Inflammatory macrophage treated with lipopolysaccharide for 1 hour (primary cell): ENCODE results near the gene THAP4.
A peak's percentile ranks its signal among the peaks of the same experiment; 100 is the strongest.

ENCODE experiments used
- DNase-seq, 2 donors: peaks; one replicate each; pipeline ENCODE4 v3.0.0-alpha.2; 2020 to 2022

THAP4 gene, protein sequence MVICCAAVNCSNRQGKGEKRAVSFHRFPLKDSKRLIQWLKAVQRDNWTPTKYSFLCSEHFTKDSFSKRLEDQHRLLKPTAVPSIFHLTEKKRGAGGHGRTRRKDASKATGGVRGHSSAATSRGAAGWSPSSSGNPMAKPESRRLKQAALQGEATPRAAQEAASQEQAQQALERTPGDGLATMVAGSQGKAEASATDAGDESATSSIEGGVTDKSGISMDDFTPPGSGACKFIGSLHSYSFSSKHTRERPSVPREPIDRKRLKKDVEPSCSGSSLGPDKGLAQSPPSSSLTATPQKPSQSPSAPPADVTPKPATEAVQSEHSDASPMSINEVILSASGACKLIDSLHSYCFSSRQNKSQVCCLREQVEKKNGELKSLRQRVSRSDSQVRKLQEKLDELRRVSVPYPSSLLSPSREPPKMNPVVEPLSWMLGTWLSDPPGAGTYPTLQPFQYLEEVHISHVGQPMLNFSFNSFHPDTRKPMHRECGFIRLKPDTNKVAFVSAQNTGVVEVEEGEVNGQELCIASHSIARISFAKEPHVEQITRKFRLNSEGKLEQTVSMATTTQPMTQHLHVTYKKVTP

DNA sequence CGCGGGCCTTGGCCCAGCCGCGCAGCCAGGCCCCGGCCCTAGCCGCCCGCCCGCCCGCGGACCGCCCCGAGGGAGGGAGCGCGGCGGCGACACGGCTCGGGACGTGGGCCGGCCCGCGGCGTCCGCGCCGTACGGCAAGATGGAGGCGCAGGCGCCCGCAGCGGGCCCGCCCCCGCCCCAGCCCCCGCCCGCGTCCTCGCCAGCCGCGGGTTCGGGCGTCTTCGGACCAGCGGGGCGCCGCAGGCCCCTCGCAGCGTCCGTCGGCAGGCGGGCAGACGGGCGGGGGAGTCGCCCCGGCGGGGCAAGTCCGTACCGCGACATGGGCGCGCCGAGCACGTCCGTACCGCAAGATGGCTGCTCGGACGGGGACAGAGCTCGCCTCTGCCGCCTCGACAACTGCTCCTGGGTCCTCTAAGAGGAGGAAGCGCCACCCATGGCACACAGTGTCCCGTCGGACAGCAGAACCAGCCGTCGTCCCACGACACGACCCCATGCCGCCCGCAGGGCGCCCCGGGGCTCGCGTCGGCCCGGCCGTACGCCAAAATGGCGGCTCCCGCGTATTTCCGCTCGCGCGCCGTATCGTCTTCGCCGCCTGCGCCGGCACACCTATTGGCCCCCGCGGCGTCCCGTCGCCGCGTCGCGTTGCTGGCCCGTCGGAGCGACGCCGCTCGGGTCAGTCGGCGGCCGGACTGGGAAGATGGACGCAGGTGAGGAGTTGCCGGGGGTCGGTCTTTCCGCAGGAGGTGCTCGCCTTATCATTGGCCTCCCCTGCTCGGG lies at the start of gene THAP4, which contains the start of gene ATG4B:
TSS of gene THAP4 (minus strand) at position 141 of the 777 bp plus-strand sequence. CDS start 141 bp downstream, outside the sequence.
TSS of gene ATG4B (plus strand) at position 676 of the 777 bp plus-strand sequence. CDS start at position 698, 22 bp downstream.
- peak; percentile 80 for DNase-seq

DNA sequence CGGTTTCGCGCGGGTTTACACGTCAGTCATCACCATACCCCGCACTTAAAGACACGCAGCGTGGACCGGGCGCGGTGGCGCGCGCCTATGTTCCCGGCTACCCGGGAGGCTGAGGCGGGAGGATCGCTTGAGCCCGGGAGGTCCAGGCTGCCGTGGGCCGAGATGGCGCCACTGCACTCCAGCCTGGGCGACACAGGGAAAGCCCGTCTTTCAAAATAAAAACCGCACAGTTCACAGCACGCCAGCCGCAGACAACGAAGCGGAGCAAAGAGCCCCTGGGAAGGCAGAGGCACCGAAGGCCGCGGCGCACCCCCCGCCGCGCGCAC lies 49.3 kb upstream of the THAP4 start:
- DNase-seq = no peak

DNA sequence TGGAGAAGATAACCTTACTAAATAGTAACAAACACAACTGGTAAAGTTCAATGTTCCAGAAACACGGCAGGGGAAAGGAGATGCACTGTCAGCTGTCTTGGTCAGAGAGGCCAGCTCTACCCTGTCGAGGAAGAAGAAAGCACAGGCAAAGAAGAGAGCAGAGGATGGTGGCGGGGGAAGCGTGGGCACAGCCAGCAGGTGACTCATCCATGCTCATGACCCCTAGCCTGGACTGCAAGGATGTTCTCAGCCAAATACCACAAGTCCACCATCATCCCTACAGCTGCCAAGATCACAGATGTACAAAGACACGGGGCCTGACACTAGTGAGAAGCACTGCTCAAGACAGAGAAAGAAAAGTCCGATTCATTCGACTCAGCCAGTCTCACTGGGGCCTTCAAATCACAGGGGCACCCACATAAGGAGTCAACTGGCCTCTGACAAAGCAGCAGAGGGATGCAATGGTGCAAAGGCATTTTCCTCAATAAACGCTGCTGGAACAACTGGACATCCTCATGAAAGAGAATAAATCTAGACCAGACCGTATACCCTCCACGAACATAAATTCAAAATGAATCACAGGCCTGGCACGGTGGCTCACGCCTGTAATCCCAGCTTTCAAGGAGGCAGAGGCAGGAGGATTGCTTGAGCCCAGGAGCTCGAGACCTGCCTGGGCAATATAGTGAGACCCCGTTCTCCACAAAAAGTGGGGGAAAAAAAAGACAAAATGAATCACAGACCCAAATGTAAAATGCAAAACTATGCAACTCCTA lies 44.1 kb upstream of the THAP4 start:
- peak in 1 of 2 donors; percentile 49 for DNase-seq

DNA sequence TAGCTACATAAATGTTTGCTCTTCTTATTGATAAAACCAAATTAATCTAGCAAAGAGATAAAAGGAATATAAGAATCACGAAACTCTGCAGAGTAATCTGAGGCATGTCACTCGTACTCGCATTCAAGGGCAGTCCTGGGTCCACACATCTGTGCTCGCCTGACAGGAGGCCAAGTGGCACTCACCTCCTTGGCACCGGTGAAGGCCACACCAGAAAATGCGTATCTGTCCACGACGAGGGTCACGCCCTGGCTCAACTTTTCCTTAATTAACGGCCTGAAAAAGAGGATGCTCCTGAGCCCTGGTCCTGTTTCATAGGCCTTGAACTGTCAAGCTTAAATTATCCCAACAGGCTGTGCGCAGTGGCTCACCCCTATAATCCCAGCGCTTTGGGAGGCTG lies 43.1 kb upstream of the THAP4 start:
- DNase-seq = no peak

DNA sequence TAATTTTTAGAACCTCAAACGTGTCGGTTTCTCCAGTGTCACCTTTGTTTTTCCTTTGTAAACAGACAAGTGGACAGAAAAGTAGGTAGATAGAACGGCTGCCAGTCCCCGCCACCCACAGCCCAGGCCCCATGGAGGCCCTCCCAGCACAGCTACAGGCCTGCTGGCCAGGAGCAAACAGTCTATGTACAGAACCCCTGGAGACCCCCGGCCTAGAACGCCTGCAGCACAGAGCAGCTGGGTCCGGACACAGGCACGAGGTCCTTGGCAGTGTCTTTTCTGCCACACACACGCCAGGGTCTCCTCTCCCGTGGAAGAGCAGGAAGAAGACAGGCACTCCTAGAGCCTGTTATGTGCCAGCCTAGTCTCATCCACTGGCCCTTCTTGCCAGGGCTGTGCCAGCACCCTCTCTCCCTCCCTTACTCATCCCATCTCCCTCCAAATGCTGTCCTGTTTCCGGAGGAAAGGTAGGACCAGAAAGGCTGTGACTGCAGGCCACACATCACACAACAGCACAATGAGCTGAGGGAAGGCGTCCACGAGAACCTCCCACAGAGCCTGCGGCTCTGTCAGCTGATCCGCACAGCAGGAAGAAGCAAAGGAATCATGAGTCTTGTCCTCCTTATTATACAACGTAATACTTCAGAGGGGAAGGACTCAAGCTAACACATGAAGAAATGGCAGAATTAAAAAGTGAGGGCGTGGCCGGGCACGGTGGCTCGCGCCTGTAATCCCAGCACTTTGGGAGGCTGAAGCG lies 42.0 kb upstream of the THAP4 start:
- no peak for DNase-seq

DNA sequence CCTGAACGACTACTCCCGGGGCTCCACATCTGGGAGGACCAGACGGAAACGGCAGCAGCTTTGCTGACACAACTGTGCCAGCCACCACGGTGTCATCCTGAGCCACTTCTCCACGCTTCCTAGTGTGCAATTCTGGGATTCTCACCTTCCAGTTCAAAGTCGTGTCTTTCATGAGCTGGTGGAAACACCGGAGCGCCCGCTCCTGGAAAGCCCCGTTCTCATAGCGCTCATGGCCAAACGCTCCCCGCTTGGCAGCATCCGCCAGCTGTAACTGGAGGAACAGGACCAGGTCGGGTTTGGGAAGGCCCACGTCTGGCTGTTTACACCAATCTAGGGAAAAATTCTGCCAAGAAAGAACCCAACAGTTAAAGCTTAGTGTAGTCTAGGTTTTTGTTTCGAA lies 41.3 kb upstream of the THAP4 start:
- no peak for DNase-seq

DNA sequence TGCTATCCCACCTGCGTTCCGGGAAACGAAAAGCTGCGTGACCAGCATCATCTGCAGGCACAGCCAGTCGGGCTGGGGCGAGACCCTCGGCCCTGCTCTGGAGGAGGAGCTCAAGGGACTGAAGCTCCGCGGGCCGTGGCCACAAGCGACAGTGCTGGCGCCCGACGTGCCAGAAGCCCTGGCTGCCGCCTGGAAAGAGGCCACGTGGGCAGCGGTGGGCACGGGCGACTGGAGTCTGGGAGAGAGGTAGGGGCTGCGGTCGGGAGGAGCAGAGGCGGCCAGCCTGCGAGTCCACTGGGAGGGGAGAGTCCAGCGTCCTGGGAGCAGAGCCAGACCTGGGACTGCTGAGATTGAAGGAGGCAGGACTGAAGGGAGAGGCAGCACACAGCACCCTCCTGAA lies 40.4 kb upstream of the THAP4 start:
- DNase-seq = no peak

DNA sequence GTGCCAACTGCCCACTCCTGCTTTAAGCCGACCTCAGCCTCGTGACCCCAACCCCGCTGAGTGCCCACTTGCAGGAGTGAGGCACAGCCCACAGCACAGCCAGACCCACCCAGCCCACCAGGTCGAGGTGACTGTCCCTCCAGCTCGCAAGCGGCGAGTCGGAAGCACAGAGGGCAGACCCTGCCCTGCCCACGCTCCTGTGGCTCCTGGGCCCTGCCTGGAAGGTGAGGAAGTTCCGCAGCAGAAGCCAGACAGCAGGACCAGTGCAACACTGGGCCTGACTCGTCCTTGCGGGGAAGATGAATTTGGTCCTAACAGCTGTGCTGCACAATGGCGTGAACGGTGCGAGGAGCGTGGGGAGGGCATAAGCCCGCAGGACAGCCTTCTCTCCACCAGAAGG lies 39.7 kb upstream of the THAP4 start:
- DNase-seq = no peak

- no peak for DNase-seq
Measured at GRCh38 chr2:241675885-241676284, 38.9 kb upstream of the THAP4 start.

- DNase-seq = no peak
Measured at GRCh38 chr2:241673797-241674725, 37.1 kb upstream of the THAP4 start.

DNA sequence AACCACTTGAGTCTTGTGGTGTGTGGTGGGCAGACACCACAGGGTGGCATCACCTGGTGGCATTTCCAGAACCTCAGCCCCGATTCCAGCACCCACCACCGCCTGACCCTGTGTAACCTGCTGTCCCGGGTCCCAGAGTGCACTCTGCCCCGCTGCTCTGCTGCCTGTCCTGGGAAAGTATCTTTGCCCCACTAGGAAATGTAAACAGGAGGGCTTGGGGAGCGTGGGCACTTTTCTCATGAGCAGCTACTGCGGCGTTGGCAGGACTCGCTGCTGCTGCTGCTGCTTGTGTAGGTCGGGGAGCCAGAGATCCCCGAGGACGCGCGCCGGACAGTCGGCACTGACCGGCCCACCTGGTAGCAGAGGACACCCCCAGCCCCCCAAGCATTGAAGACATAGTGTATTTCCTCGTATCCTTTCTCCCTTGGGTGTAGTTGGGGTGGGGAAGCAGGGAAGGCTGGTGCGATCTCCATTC lies 36.3 kb upstream of the THAP4 start:
- DNase-seq = no peak

DNA sequence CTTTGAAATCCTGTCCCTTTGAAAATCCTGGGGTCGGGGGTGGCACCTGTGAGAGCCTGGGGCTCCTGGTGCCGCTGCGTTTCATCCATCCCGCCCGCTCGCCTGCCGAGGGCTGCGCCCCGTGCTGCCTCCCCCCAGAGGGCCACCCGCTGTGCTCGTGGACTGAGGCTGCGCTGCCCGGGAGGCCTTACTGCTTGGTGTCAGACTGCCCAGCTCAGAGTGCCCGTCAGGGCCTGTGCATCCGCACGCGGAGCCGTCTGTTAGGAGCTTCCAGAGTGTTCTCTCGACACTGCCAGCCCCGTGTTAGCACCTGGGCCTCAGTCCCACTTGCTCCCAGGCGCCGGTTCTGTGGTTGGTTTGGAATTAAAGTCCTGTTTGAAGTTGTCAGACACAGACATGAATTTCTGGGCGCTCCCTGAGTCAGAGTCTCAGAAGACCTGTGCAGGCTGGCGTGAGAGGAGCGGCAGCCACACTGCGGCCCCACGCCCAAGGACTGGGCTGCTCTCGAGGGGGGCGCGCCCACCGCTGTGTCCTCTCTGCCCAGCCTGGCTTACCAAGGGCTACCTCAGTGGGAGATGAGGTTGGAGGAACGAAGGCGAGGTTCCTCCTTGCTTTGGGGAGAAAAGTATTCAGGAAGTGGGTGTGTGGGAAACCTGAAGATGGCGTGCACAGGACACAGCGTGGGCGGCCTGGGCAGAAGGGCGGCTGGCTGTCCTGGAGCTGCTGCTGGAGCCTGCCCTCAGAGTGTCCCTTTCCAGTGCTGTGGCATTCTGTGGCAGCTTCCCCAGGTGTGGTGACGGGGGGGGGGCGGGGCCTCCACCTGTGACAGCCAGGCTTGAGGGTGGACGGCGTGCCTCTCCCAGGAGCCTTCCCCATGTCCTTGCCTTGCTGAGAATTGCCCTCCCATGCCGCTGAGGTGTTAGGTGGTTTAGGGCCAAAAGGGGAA lies 35.6 kb upstream of the THAP4 start:
- DNase-seq = no peak

- DNase-seq = no peak
Measured at GRCh38 chr2:241671457-241672240, 34.7 kb upstream of the THAP4 start.

- DNase-seq = no peak
Measured at GRCh38 chr2:241670333-241671110, 33.6 kb upstream of the THAP4 start.

GRCh38 chr2:241668839-241669238 lies 31.9 kb upstream of the THAP4 start:
- no peak for DNase-seq

DNA sequence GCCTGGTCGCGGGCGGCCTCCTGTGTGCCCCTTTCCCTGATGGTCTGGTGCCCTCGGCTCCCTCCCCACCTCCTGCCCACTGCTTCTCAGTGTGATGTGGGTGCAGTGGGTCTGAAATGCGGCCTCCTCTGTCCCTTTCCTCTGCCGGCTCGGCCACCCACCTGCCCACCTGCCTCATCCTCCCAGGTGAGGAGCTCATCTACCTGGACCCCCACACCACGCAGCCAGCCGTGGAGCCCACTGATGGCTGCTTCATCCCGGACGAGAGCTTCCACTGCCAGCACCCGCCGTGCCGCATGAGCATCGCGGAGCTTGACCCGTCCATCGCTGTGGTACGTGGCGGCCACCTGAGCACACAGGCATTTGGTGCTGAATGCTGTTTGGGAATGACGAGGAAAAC lies 31.4 kb upstream of the THAP4 start:
- no peak for DNase-seq

GRCh38 chr2:241666627-241667400 lies 29.9 kb upstream of the THAP4 start:
- no peak for DNase-seq
